ENCODE results near the gene REX1BD. TPM values are rescaled to one million over a fixed set of nuclear protein-coding genes. Genes with fewer than 3 reads are reported as not detected.

REX1BD gene
- total RNA-seq, 1 donor from 2014 or later = 43.3 TPM

- peak in 1 of 2 donors; percentile 27 for DNase-seq (ENCODE audit: low read depth in 2 of 2)
Measured at GRCh38 chr19:18603255-18603957, 14.8 kb downstream of the REX1BD start.

- no peak for DNase-seq (ENCODE audit: low read depth in 2 of 2)
Measured at GRCh38 chr19:18603958-18604819, 15.6 kb downstream of the REX1BD start.

DNA sequence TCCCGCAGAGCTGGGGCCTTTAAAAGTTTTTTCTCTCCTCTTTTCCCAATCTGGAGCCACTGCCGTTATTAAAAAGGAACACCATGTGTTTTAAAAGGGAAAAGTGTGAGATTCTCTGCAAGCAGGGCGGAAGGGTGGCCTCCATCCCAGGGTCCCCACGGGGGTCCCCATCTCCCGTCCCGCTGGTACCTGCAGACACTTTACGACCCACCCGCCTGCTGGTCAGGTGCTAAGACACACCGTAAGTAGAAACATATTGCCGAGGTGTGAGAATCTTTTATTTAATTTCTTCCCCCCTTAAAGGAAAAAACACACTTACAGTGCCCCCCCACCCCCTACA is 16.2 kb downstream of the REX1BD start:
- no peak for DNase-seq (ENCODE audit: low read depth in 2 of 2)

GRCh38 chr19:18605196-18605545 is 16.6 kb downstream of the REX1BD start:
- DNase-seq (ENCODE audit: low read depth in 2 of 2) = no peak

DNA sequence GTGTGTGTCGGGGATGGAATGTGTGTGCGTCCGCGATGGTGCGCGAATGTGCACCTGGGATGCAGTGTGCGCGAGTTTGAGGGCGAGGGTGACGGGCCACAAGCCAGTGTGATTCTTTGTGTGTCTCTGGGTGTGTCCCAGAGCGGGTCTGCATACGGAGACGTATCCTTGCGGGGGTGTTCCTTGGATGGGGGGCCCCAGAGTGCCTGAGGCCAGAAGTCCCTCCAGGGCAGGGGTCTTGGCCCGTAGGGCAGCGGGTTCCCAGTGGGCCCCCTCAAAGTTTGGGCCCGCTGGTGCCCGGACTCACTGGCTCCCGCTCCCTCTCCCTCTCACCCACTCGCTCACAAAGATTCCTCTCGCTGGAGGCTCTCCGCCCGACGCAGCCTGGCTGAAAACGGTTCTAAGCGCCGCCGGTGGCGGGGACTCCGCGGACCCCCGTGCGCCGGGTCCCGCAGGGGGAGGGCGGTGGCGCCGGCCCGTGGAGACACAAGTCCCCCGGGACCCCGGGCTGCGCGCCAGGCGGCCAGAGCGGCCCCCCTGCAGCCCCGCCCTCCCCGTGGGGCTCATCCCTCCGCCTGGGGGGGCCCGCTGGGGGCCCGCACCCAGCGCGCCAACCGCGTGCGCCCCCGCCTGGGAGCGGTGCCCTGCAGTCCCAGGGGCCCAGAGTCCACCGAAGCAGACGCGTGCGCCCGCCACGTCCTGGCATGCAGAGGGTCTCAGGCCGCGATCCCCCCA is 17.1 kb downstream of the REX1BD start:
- no peak for DNase-seq (ENCODE audit: low read depth in 2 of 2)

- DNase-seq (ENCODE audit: low read depth in 2 of 2) = no peak
Measured at GRCh38 chr19:18606281-18607225, 18.0 kb downstream of the REX1BD start, which contains the start of gene CRLF1. Gene CRLF1, minus strand, starts transcription at chr19:18606799. Its CDS starts 143 bp downstream, at chr19:18606656.

DNA sequence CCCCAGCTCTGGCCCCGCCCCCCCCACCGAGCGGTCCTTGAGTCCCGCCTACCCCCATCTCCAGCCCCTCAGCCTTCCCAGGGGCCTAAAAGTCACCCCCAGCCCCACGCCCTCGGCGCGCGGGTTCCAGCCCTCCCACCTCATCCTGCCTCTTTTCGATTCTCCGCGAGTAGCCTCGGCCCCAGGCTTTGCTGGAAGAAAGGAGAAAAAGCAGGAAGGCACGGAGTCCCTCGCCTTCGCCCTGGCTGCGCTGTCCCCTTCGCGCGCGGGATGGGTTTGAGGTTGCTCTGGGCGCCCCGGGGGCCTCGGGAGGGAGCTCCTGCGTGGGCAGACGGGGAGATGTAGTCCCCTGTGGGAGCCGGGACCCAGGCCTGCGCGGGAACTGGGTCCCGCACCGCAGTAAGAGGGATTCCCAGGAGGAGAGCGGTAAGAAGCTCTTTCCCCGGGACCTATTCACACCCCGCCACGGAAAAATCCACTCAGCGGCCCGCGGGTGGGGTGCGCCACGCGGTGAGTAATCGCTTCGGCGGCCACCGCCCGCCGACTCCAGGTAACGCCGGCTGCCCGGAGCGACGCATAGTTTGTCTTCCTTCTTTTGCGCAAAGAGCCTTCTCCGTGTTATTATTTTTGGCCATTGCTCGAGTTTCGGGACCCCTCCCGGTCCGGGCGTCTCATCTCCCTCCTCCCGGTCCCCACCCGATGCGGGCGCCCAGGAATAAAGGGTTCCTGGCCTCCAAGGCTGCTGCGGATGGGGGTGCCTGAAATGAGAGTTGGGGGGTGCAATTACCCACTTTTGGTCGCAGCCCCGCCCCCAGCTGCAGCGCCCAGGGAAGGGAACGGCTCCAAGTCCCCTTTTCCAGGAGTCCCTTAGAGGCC is 18.9 kb downstream of the REX1BD start:
- DNase-seq (ENCODE audit: low read depth in 2 of 2) = no peak

GRCh38 chr19:18608102-18608804 is 19.7 kb downstream of the REX1BD start:
- DNase-seq (ENCODE audit: low read depth in 2 of 2) = no peak

GRCh38 chr19:18608805-18609716 is 20.5 kb downstream of the REX1BD start:
- no peak for DNase-seq (ENCODE audit: low read depth in 2 of 2)

DNA sequence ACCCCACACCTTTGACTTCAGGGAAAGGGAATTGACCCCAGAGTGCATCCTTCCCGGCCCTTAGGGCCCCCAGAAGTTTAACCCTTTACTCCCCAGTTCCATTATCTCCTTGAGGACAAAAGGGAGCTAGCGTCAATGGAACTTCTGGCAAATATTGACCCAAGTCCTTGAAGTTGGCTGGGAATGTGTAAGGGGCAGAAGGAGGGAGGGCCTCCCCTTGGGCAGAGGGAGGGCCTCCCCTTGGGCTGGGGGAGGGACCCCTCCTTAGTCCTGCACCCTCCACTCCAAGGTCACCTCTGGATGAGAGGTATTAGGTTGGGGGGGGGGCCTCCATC is 21.1 kb downstream of the REX1BD start:
- DNase-seq (ENCODE audit: low read depth in 2 of 2) = no peak

GRCh38 chr19:18610245-18610555 is 21.6 kb downstream of the REX1BD start:
- no peak for DNase-seq (ENCODE audit: low read depth in 2 of 2)

DNA sequence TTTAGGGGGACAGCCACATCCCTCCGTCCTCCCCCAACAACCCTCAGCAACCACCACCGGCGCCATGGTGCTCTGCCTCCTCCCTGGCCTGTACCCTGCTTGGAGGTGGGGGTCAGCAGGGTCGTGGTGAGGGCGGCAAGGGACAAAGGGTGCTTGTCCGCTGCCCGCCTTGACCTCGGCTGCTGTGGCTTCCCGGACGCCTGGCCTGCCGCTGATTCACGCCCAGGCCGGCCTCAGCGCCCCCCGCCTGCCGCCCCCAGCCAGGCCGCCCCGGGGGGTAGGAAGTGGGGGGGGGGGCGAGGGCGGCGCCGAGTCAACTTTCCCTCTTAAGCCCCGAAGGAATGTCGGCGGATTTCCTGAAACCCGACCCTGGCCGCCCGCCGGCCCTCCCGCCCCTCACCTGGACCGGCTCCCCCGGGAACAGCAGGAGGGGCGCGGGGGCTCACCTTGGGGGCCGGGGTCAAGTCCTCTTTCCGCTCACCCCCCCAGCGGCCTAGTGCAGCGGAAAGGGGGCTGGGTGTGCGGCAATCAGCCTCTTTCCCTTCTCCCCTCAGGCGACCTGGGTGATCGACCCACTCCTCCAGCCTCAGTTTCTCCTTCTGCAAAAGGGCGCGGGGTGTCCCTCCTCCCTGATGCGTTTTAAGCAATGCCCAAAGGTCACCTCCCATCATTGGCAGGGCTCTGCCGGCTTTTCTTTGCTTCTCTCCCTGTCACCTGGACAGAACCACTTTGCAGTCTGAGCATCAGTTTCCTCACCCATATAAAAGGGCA is 22.1 kb downstream of the REX1BD start:
- DNase-seq (ENCODE audit: low read depth in 2 of 2) = no peak

- no peak for DNase-seq (ENCODE audit: low read depth in 2 of 2)
Measured at GRCh38 chr19:18611327-18612050, 22.9 kb downstream of the REX1BD start.

DNA sequence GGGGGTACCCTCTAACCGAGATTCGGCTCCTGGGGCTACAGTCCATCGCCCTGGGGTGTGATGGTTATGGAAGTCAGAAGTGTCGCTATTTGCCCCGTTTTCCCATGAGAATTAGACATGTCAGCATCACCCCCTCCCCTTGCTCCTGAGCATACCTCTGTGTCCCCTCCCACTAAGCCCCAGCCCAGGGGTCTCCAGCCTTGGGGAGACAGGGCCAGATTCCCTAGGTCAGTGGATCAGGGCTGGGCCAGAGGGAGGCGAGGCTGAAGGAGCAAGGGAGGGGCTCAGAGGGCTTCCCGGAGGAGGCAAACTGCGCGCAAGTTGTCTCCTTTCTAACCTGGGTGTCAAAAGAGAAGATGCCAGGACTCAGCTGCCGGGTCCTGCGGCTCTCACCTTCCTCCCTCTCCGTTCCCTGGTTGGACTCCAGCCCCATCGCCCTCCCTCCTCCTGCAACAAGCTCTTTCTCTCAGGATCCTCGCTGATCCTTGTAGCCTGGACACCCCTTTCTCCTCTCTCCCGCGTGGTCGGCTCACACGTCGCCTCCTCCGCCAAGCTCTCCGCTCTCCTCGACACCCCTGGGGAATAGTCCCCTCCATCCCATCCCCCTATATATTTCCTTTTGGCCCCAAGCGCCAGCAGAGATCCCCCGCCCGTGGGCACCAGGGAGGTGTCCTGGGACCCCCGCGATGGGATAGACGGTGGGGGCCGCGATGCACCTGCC is 23.6 kb downstream of the REX1BD start:
- no peak for DNase-seq (ENCODE audit: low read depth in 2 of 2)

DNA sequence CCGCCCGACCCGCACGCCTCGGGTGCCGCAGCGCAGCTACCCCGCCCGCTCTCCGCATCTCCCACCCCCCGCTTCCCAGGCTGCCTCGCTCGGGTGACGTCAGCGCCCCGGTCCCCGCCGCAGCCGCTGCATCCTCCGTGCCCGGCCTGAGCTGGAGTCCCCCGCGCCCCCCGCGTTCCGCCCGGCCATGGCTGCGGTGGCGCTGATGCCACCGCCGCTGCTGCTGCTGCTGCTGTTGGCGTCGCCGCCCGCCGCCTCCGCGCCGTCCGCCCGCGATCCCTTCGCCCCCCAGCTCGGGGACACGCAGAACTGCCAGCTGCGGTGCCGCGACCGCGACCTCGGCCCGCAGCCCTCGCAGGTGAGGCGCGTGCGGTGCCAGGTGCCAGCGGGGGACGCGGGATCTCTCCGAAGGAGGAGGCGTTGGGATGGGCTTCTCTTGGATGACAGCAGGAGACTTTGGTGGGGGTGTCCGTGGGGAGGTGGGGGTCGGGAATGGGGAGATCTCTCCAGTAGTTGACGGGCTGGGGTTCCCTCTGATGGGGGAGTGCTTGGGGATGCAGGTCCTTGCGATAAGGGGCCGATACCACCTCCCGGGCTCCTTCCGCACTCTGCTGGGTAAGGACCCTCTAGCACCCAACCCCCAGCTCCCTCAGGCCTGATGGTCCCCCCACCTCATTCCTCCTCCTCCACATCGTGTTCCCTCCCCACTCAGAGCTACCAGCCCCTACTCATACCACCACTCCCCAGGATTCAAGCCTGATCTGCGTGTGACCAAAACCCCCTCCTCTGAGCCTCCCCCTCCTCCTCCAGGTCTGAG is 24.4 kb downstream of the REX1BD start, which contains the start of gene TMEM59L:
Gene TMEM59L (plus strand): TSS at position 99 of the 817 bp plus-strand sequence. CDS start 89 bp downstream, at position 188.
- DNase-seq (ENCODE audit: low read depth in 2 of 2) = no peak
